ENCODE measurements around the gene RAB11FIP4.
"Not testable (repeated sequence)": the region's sequence is repeated elsewhere in the genome, so short reads cannot be mapped to it uniquely, and the experiment has no call there.

RAB11FIP4 gene, protein sequence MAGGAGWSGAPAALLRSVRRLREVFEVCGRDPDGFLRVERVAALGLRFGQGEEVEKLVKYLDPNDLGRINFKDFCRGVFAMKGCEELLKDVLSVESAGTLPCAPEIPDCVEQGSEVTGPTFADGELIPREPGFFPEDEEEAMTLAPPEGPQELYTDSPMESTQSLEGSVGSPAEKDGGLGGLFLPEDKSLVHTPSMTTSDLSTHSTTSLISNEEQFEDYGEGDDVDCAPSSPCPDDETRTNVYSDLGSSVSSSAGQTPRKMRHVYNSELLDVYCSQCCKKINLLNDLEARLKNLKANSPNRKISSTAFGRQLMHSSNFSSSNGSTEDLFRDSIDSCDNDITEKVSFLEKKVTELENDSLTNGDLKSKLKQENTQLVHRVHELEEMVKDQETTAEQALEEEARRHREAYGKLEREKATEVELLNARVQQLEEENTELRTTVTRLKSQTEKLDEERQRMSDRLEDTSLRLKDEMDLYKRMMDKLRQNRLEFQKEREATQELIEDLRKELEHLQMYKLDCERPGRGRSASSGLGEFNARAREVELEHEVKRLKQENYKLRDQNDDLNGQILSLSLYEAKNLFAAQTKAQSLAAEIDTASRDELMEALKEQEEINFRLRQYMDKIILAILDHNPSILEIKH

DNA sequence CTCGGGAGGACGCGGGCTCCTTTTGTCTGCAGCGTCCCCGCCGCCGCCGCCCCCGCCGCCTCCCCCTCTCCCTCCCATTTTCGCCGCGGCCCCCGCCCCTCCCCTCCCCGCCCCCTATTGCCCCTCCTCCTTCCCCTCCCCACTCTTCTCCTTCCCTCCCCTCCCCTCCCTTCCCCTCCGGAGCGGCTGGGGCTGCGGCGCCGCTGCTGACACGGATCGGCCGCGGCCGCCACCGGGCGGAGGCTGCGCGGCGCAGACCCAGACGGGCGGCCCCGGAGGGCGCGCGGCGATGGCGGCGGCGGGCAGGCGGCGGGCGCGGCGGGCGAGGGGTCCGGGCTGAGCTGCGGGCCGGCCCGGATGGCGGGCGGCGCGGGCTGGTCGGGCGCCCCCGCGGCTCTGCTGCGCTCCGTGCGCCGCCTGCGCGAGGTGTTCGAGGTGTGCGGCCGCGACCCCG lies at the start of gene RAB11FIP4:
Gene RAB11FIP4 (plus strand): TSS at position 180 of the 454 bp plus-strand sequence. CDS start 178 bp downstream, at position 358.
- Mint-ChIP-seq H3K27ac (no peak within 1 kb of the TSS), H3K36me3 (ENCODE audit: low read depth) (peaks cover 3% of the 10 kb centered on the region), H3K27me3 (ENCODE audit: low read depth) (peaks cover 62% of the 10 kb centered on the region), H3K4me1 (ENCODE audit: low read depth) (no peaks in the 10 kb centered on the region), H3K4me3 (peak within 1 kb of the TSS; percentile 69), H3K9me3 (no peaks in the 10 kb centered on the region)
- DNase-seq (ENCODE audit: low spot score) = no peak

DNA sequence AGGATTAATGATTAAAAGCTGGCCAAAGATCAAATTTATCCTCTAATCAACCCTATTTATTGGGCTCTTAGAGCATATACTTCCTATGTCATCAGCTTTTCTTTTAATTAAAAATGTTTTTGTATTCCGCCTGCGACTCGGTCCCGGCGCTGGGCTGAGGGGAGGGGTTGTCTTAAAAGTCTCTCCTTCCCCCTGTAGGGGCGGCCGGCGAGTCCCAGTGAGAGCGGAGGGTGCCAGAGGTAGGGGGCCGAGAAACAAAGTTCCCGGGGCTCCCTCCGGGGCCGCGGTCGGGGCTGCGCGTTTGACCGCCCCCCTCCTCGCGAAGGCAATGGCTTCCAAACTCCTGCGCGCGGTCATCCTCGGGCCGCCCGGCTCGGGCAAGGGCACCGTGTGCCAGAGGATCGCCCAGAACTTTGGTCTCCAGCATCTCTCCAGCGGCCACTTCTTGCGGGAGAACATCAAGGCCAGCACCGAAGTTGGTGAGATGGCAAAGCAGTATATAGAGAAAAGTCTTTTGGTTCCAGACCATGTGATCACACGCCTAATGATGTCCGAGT lies 46.2 kb upstream of the RAB11FIP4 start:
- not testable (repeated sequence) for DNase-seq (ENCODE audit: low spot score); H3K4me3 Mint-ChIP-seq; H3K36me3 Mint-ChIP-seq (ENCODE audit: low read depth); H3K4me1 Mint-ChIP-seq (ENCODE audit: low read depth); H3K9me3 Mint-ChIP-seq; H3K27ac Mint-ChIP-seq; H3K27me3 Mint-ChIP-seq (ENCODE audit: low read depth)

DNA sequence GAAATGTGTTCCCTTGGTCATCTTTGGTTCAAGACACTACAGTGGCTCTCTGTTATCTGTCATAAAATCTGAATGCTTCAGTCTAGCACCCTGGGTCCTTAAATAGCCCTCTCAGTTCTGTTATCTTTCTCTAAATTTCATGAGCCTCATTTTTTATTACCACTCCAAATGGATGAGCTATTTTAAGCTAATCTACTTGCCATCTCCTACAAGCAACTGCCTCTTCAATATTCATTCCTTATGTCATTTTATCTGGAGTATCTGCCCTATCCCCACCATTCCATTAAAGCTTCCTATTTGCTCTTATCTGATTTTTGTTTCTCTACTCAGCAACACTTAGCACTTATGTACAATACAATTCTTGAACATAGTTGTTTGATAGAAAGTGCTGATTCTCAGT lies 42.0 kb upstream of the RAB11FIP4 start:
- DNase-seq (ENCODE audit: low spot score) = no peak
- Mint-ChIP-seq H3K27me3 (ENCODE audit: low read depth) (no peaks in the 10 kb centered on the region), H3K27ac (no peak overlapping the region), H3K36me3 (ENCODE audit: low read depth) (peaks cover 6% of the 10 kb centered on the region), H3K4me1 (ENCODE audit: low read depth) (no peaks in the 10 kb centered on the region), H3K4me3 (no peak overlapping the region), H3K9me3 (no peaks in the 10 kb centered on the region)

DNA sequence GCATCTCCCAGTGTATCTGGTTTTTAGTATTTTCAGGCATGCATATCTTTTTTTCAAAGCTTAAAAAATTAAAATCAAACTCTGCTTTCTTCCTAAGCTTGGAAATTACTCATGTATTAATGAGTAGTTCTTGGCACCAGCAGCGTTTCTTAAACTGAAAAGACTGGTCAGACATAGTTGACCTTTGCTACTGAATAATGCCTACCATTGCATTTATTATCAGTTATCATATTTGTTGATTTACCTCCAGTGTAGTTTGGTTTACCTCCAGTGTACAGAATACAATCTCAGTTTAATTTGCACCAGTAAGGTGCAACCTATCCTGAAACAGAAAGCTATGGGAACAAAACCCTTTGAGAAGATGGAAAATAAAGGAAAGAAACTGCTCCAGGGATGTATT lies 35.5 kb upstream of the RAB11FIP4 start:
- H3K4me3 Mint-ChIP-seq = no peak overlapping the region
- no peaks in the 10 kb centered on the region for H3K27me3 Mint-ChIP-seq (ENCODE audit: low read depth)
- no peak overlapping the region for H3K27ac Mint-ChIP-seq
- peaks cover 19% of the 10 kb centered on the region for H3K36me3 Mint-ChIP-seq (ENCODE audit: low read depth)
- no peaks in the 10 kb centered on the region for H3K9me3 Mint-ChIP-seq
- H3K4me1 Mint-ChIP-seq (ENCODE audit: low read depth) = no peaks in the 10 kb centered on the region
- no peak for DNase-seq (ENCODE audit: low spot score)

DNA sequence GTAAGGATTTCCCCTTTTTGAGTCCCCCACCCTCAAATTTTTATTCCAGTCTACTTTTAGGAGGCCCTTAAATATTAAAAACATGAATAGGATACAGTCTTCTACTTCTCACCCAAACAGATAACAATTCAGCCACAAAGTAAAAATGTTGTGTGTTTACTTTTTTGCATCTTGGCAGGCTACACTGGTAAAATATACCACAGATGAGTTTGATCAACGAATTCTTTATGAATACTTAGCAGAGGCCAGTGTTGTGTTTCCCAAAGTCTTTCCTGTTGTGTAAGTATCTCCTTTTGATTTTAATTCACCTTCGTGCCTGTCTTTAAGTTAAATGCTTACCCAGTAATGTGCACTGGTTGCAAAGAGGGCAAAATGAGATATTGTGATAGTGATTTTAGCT lies 34.4 kb upstream of the RAB11FIP4 start:
- peaks cover 22% of the 10 kb centered on the region for H3K36me3 Mint-ChIP-seq (ENCODE audit: low read depth)
- DNase-seq (ENCODE audit: low spot score) = no peak
- H3K27ac Mint-ChIP-seq = no peak overlapping the region
- H3K9me3 Mint-ChIP-seq = no peaks in the 10 kb centered on the region
- no peaks in the 10 kb centered on the region for H3K27me3 Mint-ChIP-seq (ENCODE audit: low read depth)
- H3K4me1 Mint-ChIP-seq (ENCODE audit: low read depth) = no peaks in the 10 kb centered on the region
- H3K4me3 Mint-ChIP-seq = no peak overlapping the region

DNA sequence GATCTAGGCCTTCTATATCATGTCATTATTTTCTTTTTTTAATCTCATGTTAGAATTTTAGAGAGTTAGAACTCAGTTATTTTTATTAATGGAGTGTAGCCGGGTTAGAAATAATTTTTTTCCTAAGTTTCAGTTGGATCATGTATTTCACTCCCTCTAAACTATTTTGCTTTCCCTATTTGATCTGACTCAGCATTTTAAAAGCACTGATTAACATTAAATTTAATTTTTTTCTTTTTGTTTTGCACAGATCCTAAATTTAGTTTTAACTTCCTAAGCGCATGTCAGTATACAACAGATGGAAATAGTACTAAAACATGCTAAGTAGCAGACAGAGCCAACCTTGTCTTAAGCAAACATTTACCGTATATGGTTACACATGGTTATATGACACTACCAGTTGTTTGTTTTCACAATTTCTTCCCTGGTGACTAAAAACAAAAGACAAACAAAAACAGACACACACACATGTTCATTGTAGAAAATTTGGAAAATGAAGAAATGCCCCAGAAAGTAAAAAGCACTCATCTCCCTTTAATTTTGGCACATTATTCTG lies 33.6 kb upstream of the RAB11FIP4 start:
- Mint-ChIP-seq H3K27ac (no peak overlapping the region), H3K4me1 (ENCODE audit: low read depth) (peaks cover 1% of the 10 kb centered on the region), H3K36me3 (ENCODE audit: low read depth) (peaks cover 24% of the 10 kb centered on the region), H3K4me3 (no peak overlapping the region), H3K9me3 (no peaks in the 10 kb centered on the region), H3K27me3 (ENCODE audit: low read depth) (no peaks in the 10 kb centered on the region)
- no peak for DNase-seq (ENCODE audit: low spot score)

DNA sequence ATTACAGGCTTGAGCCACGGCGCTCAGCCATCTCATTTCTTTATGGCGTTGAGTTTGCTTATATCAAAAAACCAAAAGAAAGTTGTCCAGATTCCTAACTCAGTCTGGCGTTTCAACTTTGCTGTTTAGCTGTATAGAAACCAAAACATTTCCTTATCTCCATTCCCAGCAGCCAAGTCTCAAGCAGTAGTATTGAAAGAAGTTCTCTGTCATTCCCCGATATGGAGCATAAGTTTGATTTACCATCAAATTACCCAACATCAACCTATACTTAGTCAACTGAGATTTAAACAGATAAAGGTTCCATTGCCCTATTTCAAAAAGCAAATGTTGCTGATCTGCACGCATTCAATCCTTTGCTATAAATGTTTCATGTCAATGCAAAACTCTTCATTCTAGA lies 27.5 kb upstream of the RAB11FIP4 start:
- DNase-seq (ENCODE audit: low spot score) = no peak
- no peak overlapping the region for H3K4me3 Mint-ChIP-seq
- peaks cover 16% of the 10 kb centered on the region for H3K36me3 Mint-ChIP-seq (ENCODE audit: low read depth)
- no peaks in the 10 kb centered on the region for H3K27me3 Mint-ChIP-seq (ENCODE audit: low read depth)
- no peak overlapping the region for H3K27ac Mint-ChIP-seq
- no peaks in the 10 kb centered on the region for H3K9me3 Mint-ChIP-seq
- peaks cover 1% of the 10 kb centered on the region for H3K4me1 Mint-ChIP-seq (ENCODE audit: low read depth)

DNA sequence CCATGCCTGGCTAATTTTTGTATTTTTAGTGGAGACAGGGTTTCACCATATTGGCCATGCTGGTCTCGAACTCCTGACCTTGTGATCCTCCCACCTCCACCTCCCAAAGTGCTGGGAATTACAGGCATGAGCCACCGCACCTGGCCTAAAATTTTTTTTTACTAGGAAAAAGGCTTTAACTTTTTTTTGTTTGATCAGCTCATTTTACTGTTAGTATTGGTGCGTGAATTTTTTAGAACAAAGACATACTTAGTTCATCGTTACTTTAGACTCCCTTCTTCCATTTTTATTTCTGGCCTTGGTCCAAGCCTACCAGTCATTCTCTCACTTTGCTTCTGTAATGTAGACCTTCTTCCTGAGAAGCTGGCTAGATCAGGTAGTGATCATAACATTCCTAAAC lies 25.4 kb upstream of the RAB11FIP4 start:
- Mint-ChIP-seq H3K27ac (no peak overlapping the region), H3K4me1 (ENCODE audit: low read depth) (peaks cover 7% of the 10 kb centered on the region), H3K4me3 (no peak overlapping the region), H3K36me3 (ENCODE audit: low read depth) (peaks cover 5% of the 10 kb centered on the region), H3K27me3 (ENCODE audit: low read depth) (no peaks in the 10 kb centered on the region), H3K9me3 (no peaks in the 10 kb centered on the region)
- DNase-seq (ENCODE audit: low spot score) = no peak

DNA sequence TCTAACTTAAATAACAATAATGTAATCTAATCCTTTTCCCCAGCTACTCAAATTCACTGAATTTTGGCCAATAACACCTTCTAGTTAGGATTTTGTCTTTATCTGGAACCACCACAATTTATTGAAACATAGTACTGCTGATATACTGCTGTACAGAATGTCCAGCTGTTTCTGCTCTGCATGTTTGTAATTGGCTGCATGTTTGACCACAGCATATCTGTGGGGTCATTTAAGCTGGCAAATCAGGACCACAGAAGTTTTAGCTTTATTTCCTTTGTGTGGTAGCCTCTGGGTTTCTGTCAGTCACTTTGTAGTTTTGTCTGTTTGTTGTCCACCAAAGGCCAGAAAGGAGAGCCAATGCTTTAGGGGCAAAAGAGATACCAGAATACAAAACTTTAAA lies 22.2 kb upstream of the RAB11FIP4 start:
- no peaks in the 10 kb centered on the region for H3K9me3 Mint-ChIP-seq
- H3K27me3 Mint-ChIP-seq (ENCODE audit: low read depth) = no peaks in the 10 kb centered on the region
- DNase-seq (ENCODE audit: low spot score) = no peak
- H3K36me3 Mint-ChIP-seq (ENCODE audit: low read depth) = peaks cover 2% of the 10 kb centered on the region
- no peak overlapping the region for H3K27ac Mint-ChIP-seq
- H3K4me3 Mint-ChIP-seq = no peak overlapping the region
- peaks cover 25% of the 10 kb centered on the region for H3K4me1 Mint-ChIP-seq (ENCODE audit: low read depth)

DNA sequence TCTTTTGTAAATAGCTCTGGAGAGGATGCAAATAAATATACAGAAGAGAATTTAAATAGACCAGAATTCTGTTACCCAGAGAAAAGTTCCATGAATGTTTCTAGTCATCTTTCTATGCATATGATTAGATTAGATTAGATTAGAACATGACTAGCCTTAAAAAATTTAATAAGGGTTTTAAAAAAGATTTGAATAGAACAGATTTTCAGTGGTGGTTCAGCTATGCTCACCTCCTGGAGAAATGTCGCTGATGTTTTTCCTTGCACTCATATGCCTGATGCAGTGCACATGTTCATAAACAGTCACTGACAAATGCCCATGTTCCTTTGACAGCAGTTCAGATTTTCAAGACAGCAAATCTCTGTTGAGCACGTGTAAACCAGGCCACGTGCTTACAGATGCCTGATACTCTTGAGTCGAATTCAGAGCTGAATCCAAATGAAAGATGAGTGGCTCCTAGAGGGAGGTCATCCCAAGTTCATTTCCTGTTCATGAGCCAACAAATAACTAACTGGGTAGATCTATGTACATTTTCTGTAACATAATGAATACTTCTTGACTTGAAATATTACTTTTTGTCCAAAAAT lies 19.9 kb upstream of the RAB11FIP4 start:
- Mint-ChIP-seq H3K36me3 (ENCODE audit: low read depth) (peaks cover 2% of the 10 kb centered on the region), H3K27ac (no peak overlapping the region), H3K9me3 (no peaks in the 10 kb centered on the region), H3K4me3 (no peak overlapping the region), H3K27me3 (ENCODE audit: low read depth) (no peaks in the 10 kb centered on the region), H3K4me1 (ENCODE audit: low read depth) (peaks cover 25% of the 10 kb centered on the region)
- no peak for DNase-seq (ENCODE audit: low spot score)

DNA sequence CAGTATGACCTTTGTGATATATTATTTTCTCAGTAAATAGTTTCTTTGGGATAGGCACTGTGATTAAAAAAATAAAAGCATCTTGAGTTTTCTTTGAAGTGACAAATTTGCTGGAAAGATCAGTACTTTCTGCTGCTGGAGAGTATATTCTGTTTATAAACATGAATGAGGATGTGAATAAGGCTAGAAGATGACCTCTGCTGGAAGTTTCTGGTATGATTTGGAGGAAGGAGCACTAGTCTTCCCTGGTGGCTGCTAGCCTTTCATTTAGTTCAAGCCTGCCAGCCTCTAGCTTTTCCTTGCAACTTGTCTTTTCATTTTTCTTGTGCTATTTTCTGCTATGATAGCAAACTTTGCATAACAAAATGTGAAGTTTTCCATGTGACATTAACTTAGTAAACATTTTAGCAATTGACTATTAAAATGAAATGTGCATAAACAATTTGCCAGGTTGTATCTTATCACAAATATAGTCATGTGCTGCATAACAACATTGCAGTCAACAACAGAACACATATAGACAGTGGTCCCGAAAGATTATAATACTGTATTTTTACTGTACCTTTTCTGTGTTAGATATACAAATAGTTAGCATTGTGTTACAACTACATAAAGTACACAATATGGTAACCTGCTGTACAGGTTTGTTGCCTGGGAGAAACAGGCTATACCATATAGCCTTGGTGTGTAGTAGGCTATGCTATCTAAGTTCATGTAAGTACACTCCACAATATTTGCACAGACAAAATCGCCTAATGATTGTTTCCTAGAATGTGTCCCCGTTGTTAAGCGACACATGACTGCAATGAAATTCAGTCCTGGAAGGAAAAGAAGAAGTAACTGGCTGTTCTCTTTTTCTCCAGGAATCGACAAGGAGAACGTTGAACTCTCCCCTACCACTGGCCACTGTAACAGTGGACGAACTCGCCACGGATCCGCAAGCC lies 18.1 kb upstream of the RAB11FIP4 start:
- DNase-seq (ENCODE audit: low spot score) = no peak
- H3K27me3 Mint-ChIP-seq (ENCODE audit: low read depth) = no peaks in the 10 kb centered on the region
- no peak overlapping the region for H3K4me3 Mint-ChIP-seq
- peaks cover 25% of the 10 kb centered on the region for H3K4me1 Mint-ChIP-seq (ENCODE audit: low read depth)
- no peak overlapping the region for H3K27ac Mint-ChIP-seq
- no peaks in the 10 kb centered on the region for H3K9me3 Mint-ChIP-seq
- H3K36me3 Mint-ChIP-seq (ENCODE audit: low read depth) = peaks cover 2% of the 10 kb centered on the region

DNA sequence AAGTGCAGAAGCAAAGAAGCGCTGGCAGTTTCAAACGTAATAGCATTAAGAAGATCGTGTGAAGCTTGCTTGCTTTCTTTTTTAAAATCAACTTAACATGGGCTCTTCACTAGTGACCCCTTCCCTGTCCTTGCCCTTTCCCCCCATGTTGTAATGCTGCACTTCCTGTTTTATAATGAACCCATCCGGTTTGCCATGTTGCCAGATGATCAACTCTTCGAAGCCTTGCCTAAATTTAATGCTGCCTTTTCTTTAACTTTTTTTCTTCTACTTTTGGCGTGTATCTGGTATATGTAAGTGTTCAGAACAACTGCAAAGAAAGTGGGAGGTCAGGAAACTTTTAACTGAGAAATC lies 17.4 kb upstream of the RAB11FIP4 start:
- Mint-ChIP-seq H3K27ac (no peak overlapping the region), H3K36me3 (ENCODE audit: low read depth) (peaks cover 2% of the 10 kb centered on the region), H3K27me3 (ENCODE audit: low read depth) (no peaks in the 10 kb centered on the region), H3K4me1 (ENCODE audit: low read depth) (peaks cover 25% of the 10 kb centered on the region), H3K4me3 (no peak overlapping the region), H3K9me3 (no peaks in the 10 kb centered on the region)
- DNase-seq (ENCODE audit: low spot score) = no peak

DNA sequence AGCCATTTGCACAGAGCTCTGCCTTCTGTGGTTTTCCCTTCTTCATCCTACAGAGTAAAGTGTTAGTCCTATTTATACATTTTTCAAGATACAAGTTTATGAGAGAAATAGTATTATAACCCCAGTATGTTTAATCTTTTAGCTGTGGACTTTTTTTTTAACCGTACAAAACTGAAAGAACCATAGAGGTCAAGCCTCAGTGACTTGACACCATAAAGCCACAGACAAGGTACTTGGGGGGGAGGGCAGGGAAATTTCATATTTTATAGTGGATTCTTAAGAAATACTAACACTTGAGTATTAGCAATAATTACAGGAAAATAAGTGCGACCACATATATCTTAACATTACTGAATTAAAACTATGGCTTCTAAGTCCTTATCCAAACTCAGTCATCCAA lies 17.0 kb upstream of the RAB11FIP4 start:
- Mint-ChIP-seq H3K4me3 (no peak overlapping the region), H3K9me3 (no peaks in the 10 kb centered on the region), H3K27me3 (ENCODE audit: low read depth) (no peaks in the 10 kb centered on the region), H3K4me1 (ENCODE audit: low read depth) (peaks cover 22% of the 10 kb centered on the region), H3K27ac (no peak overlapping the region), H3K36me3 (ENCODE audit: low read depth) (peaks cover 2% of the 10 kb centered on the region)
- DNase-seq (ENCODE audit: low spot score) = no peak
